Measurements from ENCODE around the gene MOCOS.

MOCOS gene

GRCh38 chr18:36179562-36180355 lies 7.5 kb upstream of the MOCOS start:
- TF ChIP-seq, protein P1, sequence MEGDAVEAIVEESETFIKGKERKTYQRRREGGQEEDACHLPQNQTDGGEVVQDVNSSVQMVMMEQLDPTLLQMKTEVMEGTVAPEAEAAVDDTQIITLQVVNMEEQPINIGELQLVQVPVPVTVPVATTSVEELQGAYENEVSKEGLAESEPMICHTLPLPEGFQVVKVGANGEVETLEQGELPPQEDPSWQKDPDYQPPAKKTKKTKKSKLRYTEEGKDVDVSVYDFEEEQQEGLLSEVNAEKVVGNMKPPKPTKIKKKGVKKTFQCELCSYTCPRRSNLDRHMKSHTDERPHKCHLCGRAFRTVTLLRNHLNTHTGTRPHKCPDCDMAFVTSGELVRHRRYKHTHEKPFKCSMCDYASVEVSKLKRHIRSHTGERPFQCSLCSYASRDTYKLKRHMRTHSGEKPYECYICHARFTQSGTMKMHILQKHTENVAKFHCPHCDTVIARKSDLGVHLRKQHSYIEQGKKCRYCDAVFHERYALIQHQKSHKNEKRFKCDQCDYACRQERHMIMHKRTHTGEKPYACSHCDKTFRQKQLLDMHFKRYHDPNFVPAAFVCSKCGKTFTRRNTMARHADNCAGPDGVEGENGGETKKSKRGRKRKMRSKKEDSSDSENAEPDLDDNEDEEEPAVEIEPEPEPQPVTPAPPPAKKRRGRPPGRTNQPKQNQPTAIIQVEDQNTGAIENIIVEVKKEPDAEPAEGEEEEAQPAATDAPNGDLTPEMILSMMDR (IDR thresholded peaks at IDR 0.05; ENCODE audit: insufficient read depth, missing control alignments) = no peak
- no peak for FAIRE-seq
- no peak for DNase-seq (ENCODE audit: insufficient read length, low spot score)

DNA sequence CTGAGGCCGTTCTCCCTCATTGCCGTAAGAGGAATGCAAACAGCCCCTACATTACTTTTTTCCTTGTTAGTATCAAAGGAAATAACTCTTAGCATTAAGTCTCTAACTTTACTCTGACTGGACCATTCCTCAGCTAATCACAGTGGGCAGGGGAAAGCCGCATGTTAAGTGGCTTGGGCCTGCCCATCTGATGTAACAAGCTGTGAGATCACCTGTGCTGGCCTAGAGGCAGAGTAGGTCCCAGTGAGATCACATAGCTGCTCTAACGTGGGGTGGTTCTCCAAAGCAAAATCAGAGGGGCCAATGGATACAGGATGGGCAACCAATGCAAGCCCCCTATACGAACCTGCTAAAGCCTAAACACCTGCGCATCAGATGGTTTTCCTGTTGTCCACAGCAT lies 5.9 kb upstream of the MOCOS start:
- no peak for DNase-seq (ENCODE audit: insufficient read length, low spot score)
- no peak for FAIRE-seq
- TF ChIP-seq, protein P1 (IDR thresholded peaks at IDR 0.05; ENCODE audit: insufficient read depth, missing control alignments) = no peak

DNA sequence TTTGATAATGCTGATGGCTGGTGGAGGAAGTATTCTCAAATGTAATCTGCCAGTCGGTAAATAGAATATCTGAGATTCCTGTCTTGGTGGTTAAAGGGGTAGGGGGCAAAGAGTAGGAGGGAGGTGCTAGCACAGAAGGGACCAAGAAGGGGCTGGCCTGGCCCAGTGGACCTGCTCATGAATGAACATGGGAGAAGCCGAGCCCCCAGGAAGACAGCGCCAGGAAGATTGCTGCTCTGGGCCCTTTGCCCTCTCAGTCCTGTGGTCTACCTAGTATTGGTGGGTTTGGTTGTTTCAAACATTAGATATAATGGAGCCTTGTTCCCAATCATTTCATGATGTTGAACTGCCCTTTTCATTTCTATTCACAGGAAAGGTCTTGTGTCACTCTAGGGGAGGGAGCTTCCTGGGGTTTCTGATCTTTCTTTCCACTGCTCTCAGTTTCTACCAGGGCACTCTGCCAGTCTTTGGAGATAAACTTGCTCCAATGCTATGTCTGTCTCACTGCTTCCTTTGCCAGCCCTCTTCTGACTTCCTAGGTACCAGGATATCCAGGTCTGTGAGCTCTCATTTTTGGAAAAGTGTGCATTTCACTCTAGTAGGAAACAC lies 5.3 kb upstream of the MOCOS start:
- DNase-seq (ENCODE audit: insufficient read length, low spot score) (no peak), FAIRE-seq (no peak)
- TF ChIP-seq, protein P1 (IDR thresholded peaks at IDR 0.05; ENCODE audit: insufficient read depth, missing control alignments) = no peak

- DNase-seq (ENCODE audit: insufficient read length, low spot score) (no peak), FAIRE-seq (no peak)
- TF ChIP-seq, protein P1 (IDR thresholded peaks at IDR 0.05; ENCODE audit: insufficient read depth, missing control alignments) = no peak
Observed at GRCh38 chr18:36183033-36183432, 4.3 kb upstream of the MOCOS start.

DNA sequence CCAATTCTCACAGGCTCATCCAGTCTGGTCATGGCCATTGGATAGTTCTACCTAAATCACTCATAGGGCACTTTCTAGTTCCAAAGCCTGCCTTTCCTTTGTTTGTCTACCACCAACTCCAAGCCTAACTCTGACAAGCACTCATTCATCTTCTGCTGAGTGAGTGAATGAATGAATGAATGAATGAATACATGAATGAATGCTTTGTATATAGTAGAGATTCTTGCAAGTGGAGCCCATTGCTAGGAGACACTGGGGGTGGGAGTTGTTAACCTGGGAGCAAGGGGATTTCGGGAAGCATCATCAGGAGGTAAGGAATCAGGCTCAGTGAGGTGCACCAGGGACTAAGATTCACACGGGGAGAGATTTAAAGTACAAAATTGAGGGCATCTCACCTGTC lies 3.3 kb upstream of the MOCOS start:
- DNase-seq (ENCODE audit: insufficient read length, low spot score) (no peak), FAIRE-seq (no peak)
- TF ChIP-seq, protein P1 (IDR thresholded peaks at IDR 0.05; ENCODE audit: insufficient read depth, missing control alignments) = no peak

DNA sequence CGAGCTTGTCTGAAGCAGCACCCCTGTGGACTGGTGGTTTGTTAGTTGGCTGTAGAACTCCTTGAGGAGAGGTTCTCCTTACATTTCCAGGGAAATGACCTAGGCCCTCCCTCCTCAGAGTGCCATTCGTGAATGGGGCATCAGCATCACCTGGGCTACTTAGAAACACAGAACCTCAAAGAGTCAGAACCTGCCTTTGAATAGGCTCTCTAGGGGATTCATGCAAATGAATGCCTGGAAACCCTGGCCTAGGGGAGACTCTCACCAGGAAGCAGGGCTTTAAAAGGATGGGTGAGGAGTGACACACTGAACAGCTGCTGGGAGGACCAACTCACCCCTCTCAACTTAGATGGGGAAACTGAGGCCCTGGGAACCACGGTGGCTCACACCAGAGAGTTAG lies 2.1 kb upstream of the MOCOS start:
- TF ChIP-seq, protein P1 (IDR thresholded peaks at IDR 0.05; ENCODE audit: insufficient read depth, missing control alignments) = no peak
- FAIRE-seq (no peak), DNase-seq (ENCODE audit: insufficient read length, low spot score) (no peak)

DNA sequence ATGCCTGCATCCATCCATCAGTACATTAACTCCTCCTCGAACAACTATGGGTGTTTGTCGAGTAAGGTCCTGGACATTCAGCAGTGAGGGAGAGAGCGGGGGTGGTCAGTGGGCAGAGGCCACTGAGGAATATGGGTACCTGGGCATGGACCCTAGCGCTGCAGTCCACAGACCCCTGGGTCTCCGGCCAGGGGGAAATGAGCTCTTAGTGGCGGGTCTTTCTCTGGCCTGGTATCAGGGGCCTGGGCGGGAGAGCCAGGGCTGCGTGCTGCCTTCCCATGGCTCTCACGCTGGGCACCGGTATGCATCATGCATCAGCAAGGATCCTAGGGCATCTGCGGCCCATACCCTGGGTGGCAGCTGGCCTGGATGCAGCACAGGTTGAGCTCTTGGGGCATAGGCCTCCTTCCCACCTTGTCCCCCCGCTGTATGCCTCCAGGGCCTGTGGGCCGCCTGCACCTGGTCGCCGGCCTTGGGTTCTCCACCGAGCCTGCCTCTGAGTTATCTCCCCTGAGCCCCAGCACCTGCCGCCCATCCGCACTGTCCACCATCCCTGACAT lies 1.3 kb upstream of the MOCOS start:
- FAIRE-seq (no peak), DNase-seq (ENCODE audit: insufficient read length, low spot score) (no peak)
- TF ChIP-seq, protein P1 (IDR thresholded peaks at IDR 0.05; ENCODE audit: insufficient read depth, missing control alignments) = no peak
